NCI-H82 (cell line): ENCODE data around the gene SLK.

Experiments used
- DNase-seq: peaks from one replicate; lab custom pipeline; 2025; lab: John Stamatoyannopoulos, UW

SLK gene

GRCh38 chr10:103990531-103990930, 23.6 kb downstream of the SLK start:
- DNase-seq: no peak

GRCh38 chr10:103991393-103992128, 24.6 kb downstream of the SLK start:
- no peak for DNase-seq

GRCh38 chr10:103995134-103995533, 28.2 kb downstream of the SLK start:
- no peak for DNase-seq

GRCh38 chr10:103998805-103999204, 31.9 kb downstream of the SLK start:
- no peak for DNase-seq

DNA sequence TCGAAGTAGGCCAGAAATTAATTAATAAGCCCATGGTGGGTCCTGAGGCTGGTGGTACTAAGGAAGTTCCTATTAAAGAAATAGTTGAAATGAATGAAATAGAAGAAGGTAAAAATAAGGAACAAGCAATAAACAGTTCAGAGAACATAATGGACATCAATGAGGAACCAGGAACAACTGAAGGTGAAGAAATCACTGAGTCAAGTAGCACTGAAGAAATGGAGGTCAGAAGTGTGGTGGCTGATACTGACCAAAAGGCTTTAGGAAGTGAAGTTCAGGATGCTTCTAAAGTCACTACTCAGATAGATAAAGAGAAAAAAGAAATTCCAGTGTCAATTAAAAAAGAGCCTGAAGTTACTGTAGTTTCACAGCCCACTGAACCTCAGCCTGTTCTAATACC, 36.0 kb downstream of the SLK start:
- no peak for DNase-seq

- no peak for DNase-seq
Measured at GRCh38 chr10:104005172-104005863, 38.4 kb downstream of the SLK start.

DNA sequence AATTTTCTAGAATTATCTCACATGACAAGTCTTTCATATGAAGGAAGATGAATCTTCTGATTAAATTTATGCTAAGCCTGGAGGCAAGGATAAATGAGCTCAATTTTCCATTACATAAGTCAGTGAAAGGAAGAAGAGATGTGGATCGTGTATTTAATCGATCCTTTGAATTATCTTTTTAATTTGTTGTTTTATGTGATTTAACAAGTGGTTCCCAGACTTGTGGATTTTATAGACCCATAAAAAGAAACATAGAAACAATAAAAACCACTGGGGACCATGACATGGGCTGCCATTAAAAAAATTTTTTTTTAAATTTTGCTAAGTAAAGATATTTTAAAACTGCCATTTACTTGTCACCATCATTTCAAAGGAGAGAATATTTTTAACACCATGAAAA, 45.0 kb downstream of the SLK start:
- DNase-seq: no peak

DNA sequence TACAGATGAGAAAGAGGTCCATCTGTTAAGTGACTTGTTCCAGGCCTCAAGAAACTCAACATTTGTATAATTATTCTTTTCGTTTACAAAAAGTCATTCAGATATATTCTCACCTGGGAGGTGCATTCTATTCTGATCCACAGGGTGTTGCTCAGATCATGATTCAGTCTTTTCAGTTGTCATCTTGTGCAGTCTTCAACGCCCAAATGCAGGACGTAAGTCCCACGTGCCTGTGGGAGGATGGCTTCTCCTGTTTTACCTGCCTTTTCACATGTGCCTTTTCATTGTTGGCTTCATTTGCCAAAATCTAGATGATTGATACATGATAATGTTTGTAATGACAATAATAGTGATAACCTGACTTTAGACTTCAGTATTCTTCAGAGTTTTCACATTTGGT, 46.5 kb downstream of the SLK start:
- no peak for DNase-seq

GRCh38 chr10:104014176-104014575, 47.2 kb downstream of the SLK start:
- no peak for DNase-seq

DNA sequence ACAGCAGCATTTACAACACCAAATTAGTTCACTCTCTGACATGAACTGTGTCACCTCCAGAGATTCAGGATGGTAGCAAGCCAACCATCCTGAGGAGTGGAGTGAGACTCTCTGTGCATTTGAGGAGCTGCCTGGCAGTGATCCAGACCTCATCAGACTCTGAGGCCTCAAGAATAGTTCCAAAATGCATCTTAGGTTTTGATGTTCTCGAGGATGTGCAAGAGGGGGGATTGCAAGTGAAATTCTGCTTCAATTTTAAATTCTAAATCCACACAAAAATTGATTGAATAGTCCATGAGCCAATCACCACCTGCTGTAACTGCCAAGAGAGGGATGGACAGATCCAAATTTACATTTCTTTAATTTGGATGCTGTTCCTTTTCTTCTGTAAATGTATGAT, 49.7 kb downstream of the SLK start:
- peak; percentile 2 for DNase-seq

- DNase-seq: peak; percentile 87
Measured at GRCh38 chr10:104018471-104018870, 51.5 kb downstream of the SLK start.

DNA sequence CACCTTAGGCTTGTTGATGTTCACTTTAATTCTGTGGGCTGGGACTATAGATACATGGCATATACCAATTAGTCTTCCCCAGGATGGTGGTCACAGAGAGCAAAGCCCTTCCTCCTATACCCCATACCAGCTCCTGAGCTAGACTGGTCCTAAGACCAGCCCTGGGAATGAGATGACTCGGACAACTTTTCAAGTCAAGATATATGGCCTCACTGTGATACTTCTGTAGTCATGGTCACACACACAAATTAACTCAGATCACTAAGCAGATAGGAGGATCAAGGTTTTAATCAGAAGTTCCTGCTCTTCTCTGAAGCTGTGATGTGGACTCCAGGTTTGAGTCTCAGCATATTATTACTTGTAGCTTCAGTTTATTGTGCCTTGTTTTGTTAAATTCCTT, 53.1 kb downstream of the SLK start:
- peak; percentile 54 for DNase-seq

DNA sequence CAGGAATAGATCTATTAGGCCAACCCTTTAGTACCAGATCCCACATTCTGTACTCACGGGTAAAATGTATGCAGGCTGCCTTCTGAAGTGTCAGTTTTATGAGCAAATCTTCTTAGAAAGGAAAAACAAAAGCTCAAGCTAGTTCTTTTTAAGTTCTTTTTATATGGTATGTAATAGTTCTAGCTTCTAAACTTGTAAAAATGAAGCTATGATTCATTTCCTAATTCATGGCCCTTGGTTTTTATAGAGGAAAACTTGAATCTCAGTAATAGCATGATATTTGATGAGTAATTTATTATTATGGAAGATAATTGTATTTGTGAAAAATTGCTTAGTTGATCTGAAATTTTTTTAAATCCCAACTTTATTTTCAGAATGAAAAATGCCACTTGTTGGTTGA, 54.3 kb downstream of the SLK start:
- no peak for DNase-seq

DNA sequence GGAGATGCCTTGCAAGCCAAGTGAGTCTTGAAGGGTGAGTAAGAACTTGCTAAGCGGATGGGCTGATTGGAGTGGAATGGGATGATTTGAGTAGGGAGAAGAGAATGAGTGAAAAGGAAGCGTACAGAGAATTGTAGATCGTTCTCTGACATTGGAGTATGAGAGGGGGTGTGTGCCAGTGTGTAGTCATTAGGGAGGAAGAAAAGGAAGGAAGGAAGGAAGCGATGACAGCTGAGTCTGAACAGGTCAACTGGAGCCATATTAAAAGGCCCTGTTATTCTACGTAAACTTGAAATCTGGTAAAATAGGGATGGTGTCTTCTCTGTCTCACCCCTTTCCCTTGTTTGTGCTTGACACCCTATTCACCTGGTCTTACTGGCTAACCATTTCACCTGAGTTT, 55.1 kb downstream of the SLK start:
- DNase-seq: no peak

DNA sequence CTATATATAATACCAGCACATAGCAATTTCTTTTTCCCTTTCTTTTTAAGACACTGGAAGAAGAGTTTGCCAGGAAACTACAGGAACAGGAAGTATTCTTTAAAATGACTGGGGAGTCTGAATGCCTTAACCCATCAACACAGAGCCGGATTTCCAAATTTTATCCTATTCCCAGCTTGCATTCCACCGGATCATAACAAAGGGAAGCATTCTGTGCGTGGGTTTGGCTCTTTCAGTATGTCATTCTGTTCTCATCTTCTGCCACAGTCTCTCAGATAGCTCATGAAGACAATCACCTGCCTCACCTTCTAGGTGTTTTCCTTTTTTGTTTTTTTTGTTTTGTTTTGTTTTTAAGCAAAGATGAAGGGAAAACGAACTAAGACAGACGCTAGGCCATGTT, 58.6 kb downstream of the SLK start:
- no peak for DNase-seq

GRCh38 chr10:104026762-104027161, 59.8 kb downstream of the SLK start:
- no peak for DNase-seq

GRCh38 chr10:104028146-104028545, 61.2 kb downstream of the SLK start:
- DNase-seq: peak; percentile 45

DNA sequence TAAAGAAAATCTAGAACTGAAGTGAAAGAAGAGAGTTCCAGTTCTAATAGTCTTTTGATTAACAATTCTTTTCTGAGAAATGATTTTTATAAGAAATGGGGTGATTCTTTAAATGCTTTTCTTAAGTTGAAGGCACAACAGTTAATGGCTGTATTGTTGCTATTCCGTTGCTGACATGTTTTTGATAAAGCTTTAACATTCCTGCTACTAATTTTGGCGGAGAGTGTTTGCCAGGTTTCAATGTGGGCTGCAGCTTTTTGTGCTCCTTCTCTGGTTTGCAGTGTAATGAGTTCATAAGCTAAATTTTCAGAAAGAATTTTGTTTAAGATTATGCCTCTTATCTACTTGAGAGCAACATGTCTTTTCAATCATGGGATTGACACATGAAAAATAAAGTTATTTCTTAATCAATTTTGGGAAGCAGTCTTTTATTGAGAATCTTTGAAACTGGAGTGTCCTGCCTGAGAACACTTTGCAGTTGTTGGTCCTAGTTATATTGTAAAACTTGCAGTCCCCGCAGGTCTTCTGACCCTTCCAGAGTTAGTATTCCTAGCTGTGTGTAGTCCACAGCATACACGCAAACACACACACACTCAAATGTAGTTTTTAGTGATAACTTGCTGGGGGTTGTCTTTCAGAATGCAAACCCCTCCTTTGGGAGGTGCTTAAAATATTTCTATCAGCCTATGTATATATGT, 62.0 kb downstream of the SLK start:
- no peak for DNase-seq

DNA sequence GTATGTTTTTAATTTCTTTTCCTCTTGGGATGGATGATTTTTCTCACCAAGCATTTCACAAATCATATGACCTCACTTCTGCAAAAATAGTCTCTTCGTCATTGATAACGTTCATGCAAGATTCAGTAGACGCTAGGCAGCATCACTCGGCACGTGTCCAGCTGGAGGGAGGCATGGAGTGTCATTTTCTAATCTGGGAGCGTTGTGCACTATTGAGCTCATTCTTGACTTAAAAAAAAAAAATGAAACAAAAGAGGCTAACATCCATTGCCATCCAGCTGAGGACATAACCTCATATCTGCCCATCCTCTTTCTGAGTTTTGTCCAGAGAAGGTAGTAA, 62.6 kb downstream of the SLK start:
- DNase-seq: no peak

- no peak for DNase-seq
Measured at GRCh38 chr10:104031631-104032030, 64.7 kb downstream of the SLK start.

GRCh38 chr10:104032144-104032775, 65.3 kb downstream of the SLK start:
- no peak for DNase-seq

DNA sequence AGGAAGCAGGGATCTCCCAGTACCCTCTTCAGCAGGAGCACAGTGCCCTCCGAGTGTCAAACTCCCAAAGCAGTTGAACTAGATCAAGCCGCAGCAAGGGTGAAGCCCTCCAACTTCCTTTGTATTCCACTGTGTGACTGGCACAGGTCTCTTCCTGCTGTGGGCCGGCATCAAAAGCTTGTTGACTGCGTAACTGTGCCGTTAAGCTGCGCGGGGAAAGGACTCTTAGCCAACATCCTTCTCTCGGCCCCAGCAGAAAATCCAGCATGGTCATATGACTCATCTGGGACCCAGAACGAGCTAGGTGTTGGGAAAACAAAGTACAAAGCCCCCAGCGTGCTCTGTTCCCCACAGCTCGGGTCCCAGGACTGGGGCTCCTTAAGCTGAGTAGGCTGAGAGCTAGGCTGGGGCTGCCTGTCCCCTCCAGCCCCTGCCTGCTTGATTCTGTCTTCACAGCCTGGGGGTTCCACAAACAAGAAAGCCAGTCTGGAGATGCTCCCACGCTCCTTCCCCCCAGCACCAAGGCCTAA, 66.5 kb downstream of the SLK start:
- DNase-seq: no peak

- no peak for DNase-seq
Measured at GRCh38 chr10:104033966-104034365, 67.0 kb downstream of the SLK start.
